ENCODE measurements around the gene PYDC1.
"Not testable (repeated sequence)": the region's sequence is repeated elsewhere in the genome, so short reads cannot be mapped to it uniquely, and the experiment has no call there.

PYDC1 gene

GRCh38 chr16:31196324-31197088 is 20.4 kb downstream of the PYDC1 start:
- DNase-seq (ENCODE audit: low read depth in 1 of 2, low spot score in 1 of 2): no peak

GRCh38 chr16:31195861-31196260 is 21.1 kb downstream of the PYDC1 start:
- not testable (repeated sequence) for DNase-seq (ENCODE audit: low read depth in 1 of 2, low spot score in 1 of 2)

GRCh38 chr16:31194898-31195297 is 22.0 kb downstream of the PYDC1 start:
- no peak for DNase-seq (ENCODE audit: low read depth in 1 of 2, low spot score in 1 of 2)

GRCh38 chr16:31193874-31194273 is 23.1 kb downstream of the PYDC1 start:
- DNase-seq (ENCODE audit: low read depth in 1 of 2, low spot score in 1 of 2): no peak

- no peak for DNase-seq (ENCODE audit: low read depth in 1 of 2, low spot score in 1 of 2)
These were observed 23.9 kb downstream of the PYDC1 start for GRCh38 chr16:31192856-31193642.

- no peak for DNase-seq (ENCODE audit: low read depth in 1 of 2, low spot score in 1 of 2)
These were observed 25.1 kb downstream of the PYDC1 start for GRCh38 chr16:31191697-31192428.

- no peak for DNase-seq (ENCODE audit: low read depth in 1 of 2, low spot score in 1 of 2)
These were observed 26.0 kb downstream of the PYDC1 start for GRCh38 chr16:31190818-31191444.

- no peak for DNase-seq (ENCODE audit: low read depth in 1 of 2, low spot score in 1 of 2)
These were observed 26.9 kb downstream of the PYDC1 start for GRCh38 chr16:31190061-31190460.

GRCh38 chr16:31189412-31189778 is 27.5 kb downstream of the PYDC1 start:
- DNase-seq (ENCODE audit: low read depth in 1 of 2, low spot score in 1 of 2): no peak

GRCh38 chr16:31188450-31189411 is 28.2 kb downstream of the PYDC1 start:
- DNase-seq (ENCODE audit: low read depth in 1 of 2, low spot score in 1 of 2): no peak

GRCh38 chr16:31187808-31188189 is 29.1 kb downstream of the PYDC1 start:
- no peak for DNase-seq (ENCODE audit: low read depth in 1 of 2, low spot score in 1 of 2)

- DNase-seq (ENCODE audit: low read depth in 1 of 2, low spot score in 1 of 2): no peak
These were observed 29.8 kb downstream of the PYDC1 start for GRCh38 chr16:31186930-31187807.

GRCh38 chr16:31186176-31186575 is 30.8 kb downstream of the PYDC1 start:
- no peak for DNase-seq (ENCODE audit: low read depth in 1 of 2, low spot score in 1 of 2)

GRCh38 chr16:31185339-31185738 is 31.6 kb downstream of the PYDC1 start:
- DNase-seq (ENCODE audit: low read depth in 1 of 2, low spot score in 1 of 2): no peak

GRCh38 chr16:31184888-31185287 is 32.0 kb downstream of the PYDC1 start:
- no peak for DNase-seq (ENCODE audit: low read depth in 1 of 2, low spot score in 1 of 2)

GRCh38 chr16:31183432-31184428 is 33.2 kb downstream of the PYDC1 start:
- no peak for DNase-seq (ENCODE audit: low read depth in 1 of 2, low spot score in 1 of 2)

- no peak for DNase-seq (ENCODE audit: low read depth in 1 of 2, low spot score in 1 of 2)
These were observed 34.5 kb downstream of the PYDC1 start for GRCh38 chr16:31182391-31182790.

Measured in stimulated activated CD4-positive, alpha-beta T cell treated with anti-CD3 and anti-CD28 coated beads, Interleukin-15, amount 100 ng/mL, for 1 hour (primary cell).